ENCODE data around the gene APBA2.

- TF ChIP-seq CTCF (IDR thresholded peaks at IDR 0.05; ENCODE audit: borderline replicate concordance, extremely low read depth, low read length, poor library complexity, severe bottlenecking) = no peak
- TF ChIP-seq EZH2 (IDR thresholded peaks at IDR 0.05; ENCODE audit: borderline replicate concordance, low read depth, low read length, severe bottlenecking) = no peak
Measured at GRCh38 chr15:29114221-29115092, 228.7 kb downstream of the APBA2 start.

Data from DND-41 (cell line).